ENCODE results near the gene GNRHR. TPM values are rescaled to one million over a fixed set of nuclear protein-coding genes. Genes with fewer than 3 reads are reported as not detected.

The GNRHR gene
- total and polyA plus RNA-seq, 7 donors = not detected

DNA sequence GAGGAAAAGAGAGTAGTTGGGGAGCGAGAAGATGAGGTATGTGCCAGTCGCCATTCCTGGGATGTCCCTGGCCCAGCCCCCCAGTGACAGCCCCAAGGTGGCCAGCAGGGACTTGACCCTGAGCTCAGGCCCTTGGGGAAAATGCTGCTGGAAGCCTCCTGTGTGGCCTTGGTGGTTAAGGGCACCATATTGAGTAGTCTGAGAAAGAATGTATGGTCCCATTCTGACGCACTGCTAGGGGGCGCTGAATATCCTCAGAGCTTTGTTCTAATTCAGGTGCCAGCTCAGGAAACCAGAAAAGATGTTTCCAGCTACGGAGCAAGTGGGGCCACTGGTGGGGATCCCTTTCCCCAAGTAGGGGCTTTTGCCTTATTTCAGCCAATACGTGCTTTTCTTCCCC, 39.2 kb downstream of the GNRHR start:
- DNase-seq = no peak
- H3K4me1 ChIP-seq = no peaks in the 10 kb centered on the region
- 82 to 97% methylated on average over 6 of the region's 6 CpGs for WGBS, 2 donors
- TF ChIP-seq CTCF (IDR thresholded peaks at IDR 0.05) (no peak), POLR2AphosphoS5 (IDR thresholded peaks at IDR 0.05) (no peak), EP300 (IDR thresholded peaks at IDR 0.05) (no peak)
- H3K9me3 ChIP-seq = no peaks in the 10 kb centered on the region
- no peak overlapping the region for H3K27ac ChIP-seq
- intact Hi-C loops (cut with DNase I) = no loop called here
- H3K4me3 ChIP-seq = no peak overlapping the region
- H3K27me3 ChIP-seq = no peaks in the 10 kb centered on the region
- H3K36me3 ChIP-seq = no peaks in the 10 kb centered on the region

DNA sequence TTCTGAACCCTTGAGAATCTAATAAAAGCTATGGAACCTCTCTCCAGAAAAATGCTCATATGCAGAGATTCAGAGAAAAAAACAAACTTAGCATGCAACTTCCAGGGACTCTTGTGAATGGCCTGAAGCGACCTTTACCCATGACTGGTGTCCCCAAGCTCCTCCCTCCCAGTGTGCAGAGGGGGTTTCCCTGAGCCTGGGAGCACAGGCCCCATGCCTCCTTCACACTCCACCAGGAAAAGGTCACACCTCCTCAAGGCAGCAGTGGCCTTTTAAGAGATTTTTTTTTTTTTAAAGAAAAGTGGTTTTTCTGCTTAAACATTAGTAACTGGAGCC, 40.0 kb downstream of the GNRHR start:
- Histone ChIP-seq H3K9me3 (no peaks in the 10 kb centered on the region), H3K4me1 (no peaks in the 10 kb centered on the region), H3K4me3 (no peak overlapping the region), H3K36me3 (no peaks in the 10 kb centered on the region), H3K27ac (no peak overlapping the region), H3K27me3 (no peaks in the 10 kb centered on the region)
- 88 to 96% methylated on average over 1 of the region's 1 CpG for WGBS, 2 donors
- no peak for TF ChIP-seq EP300 (IDR thresholded peaks at IDR 0.05)
- no peak for TF ChIP-seq POLR2A (IDR thresholded peaks at IDR 0.05)
- TF ChIP-seq POLR2AphosphoS5 (IDR thresholded peaks at IDR 0.05) = no peak
- TF ChIP-seq CTCF (IDR thresholded peaks at IDR 0.05) = no peak
- no peak for DNase-seq
- intact Hi-C loops (cut with DNase I) = no loop called here

GRCh38 chr4:67713529-67714247, 40.5 kb downstream of the GNRHR start:
- 69 to 82% methylated on average over 12 of the region's 12 CpGs for WGBS, 2 donors
- intact Hi-C loops (cut with DNase I) = no loop called here
- H3K4me3 ChIP-seq = no peak overlapping the region
- no peaks in the 10 kb centered on the region for H3K9me3 ChIP-seq
- H3K27me3 ChIP-seq = no peaks in the 10 kb centered on the region
- no peak for DNase-seq
- H3K27ac ChIP-seq = no peak overlapping the region
- H3K36me3 ChIP-seq = no peaks in the 10 kb centered on the region
- TF ChIP-seq POLR2A (IDR thresholded peaks at IDR 0.05) (no peak), POLR2AphosphoS5 (IDR thresholded peaks at IDR 0.05) (no peak), CTCF (IDR thresholded peaks at IDR 0.05) (no peak), EP300 (IDR thresholded peaks at IDR 0.05) (no peak)
- H3K4me1 ChIP-seq = no peaks in the 10 kb centered on the region

- no peak for TF ChIP-seq POLR2A (IDR thresholded peaks at IDR 0.05)
- TF ChIP-seq CTCF (IDR thresholded peaks at IDR 0.05) = no peak
- no peak for TF ChIP-seq POLR2AphosphoS5 (IDR thresholded peaks at IDR 0.05)
- TF ChIP-seq EP300 (IDR thresholded peaks at IDR 0.05) = no peak
- no peaks in the 10 kb centered on the region for H3K4me1 ChIP-seq
- H3K27ac ChIP-seq = no peak overlapping the region
- intact Hi-C loops (cut with DNase I) = no loop called here
- H3K27me3 ChIP-seq = no peaks in the 10 kb centered on the region
- H3K36me3 ChIP-seq = no peaks in the 10 kb centered on the region
- no peak for DNase-seq
- no peaks in the 10 kb centered on the region for H3K9me3 ChIP-seq
- WGBS, 2 donors = 82 to 87% methylated on average over 7 of the region's 7 CpGs
- no peak overlapping the region for H3K4me3 ChIP-seq
Observed at GRCh38 chr4:67712650-67713528, 41.3 kb downstream of the GNRHR start.
